AG04449 (cell line): Measurements from ENCODE around the gene THRA.

ENCODE experiments used
- CTCF ChIA-PET: fragments of 350-600 bp; formaldehyde crosslinking; extraction: SDS; loops from one replicate; lab custom pipeline; 2021; ENCODE audit warnings: antibody characterized with exemption; lab: Yijun Ruan, JAX
- POLR2A ChIA-PET: fragments of 400-600, 350-600 bp; formaldehyde crosslinking; extraction: SDS; loops from one replicate; lab custom pipeline; 2020; ENCODE audit warnings: antibody characterized with exemption, inconsistent platforms; lab: Yijun Ruan, JAX
- DNase-seq: peaks from one replicate; pipeline ENCODE4 v3.0.0-alpha.2; 2010; ENCODE audit warnings: low read depth, low spot score
- H3K4me3 ChIP-seq: 2 replicates; pipeline ENCODE4 v1.5.1; 2011; ENCODE audit warnings: low read depth, mild to moderate bottlenecking, control low read depth, low read length
- TF ChIP-seq, protein P1 (sequence below): IDR thresholded peaks from one replicate; pipeline ENCODE4 v1.5.1; 2011; ENCODE audit warnings: mild to moderate bottlenecking, moderate library complexity, low read length, control low read depth, inconsistent platforms; ENCODE audit not compliant: insufficient read depth; ENCODE audit errors: missing control alignments

Gene THRA

GRCh38 chr17:40062329-40063186 lies at the start of gene THRA:
Gene THRA, plus strand, starts transcription at chr17:40062965. Its CDS starts 11,524 bp downstream, at chr17:40074489.
- ChIA-PET POLR2A (interaction anchor here (0.9 kb wide), 1 partner anchor 76 kb away, joined by 3 read pairs; no protein-coding TSS in a partner anchor), CTCF (interaction anchor here (1.0 to 6.3 kb wide), 11 partner anchors 11 to 105 kb away, joined by 4 to 153 read pairs (median 12); no protein-coding TSS in a partner anchor)
- TF ChIP-seq, protein P1, sequence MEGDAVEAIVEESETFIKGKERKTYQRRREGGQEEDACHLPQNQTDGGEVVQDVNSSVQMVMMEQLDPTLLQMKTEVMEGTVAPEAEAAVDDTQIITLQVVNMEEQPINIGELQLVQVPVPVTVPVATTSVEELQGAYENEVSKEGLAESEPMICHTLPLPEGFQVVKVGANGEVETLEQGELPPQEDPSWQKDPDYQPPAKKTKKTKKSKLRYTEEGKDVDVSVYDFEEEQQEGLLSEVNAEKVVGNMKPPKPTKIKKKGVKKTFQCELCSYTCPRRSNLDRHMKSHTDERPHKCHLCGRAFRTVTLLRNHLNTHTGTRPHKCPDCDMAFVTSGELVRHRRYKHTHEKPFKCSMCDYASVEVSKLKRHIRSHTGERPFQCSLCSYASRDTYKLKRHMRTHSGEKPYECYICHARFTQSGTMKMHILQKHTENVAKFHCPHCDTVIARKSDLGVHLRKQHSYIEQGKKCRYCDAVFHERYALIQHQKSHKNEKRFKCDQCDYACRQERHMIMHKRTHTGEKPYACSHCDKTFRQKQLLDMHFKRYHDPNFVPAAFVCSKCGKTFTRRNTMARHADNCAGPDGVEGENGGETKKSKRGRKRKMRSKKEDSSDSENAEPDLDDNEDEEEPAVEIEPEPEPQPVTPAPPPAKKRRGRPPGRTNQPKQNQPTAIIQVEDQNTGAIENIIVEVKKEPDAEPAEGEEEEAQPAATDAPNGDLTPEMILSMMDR, result no peak
- peak within 1 kb of the TSS; percentile 90 for H3K4me3 ChIP-seq
- DNase-seq, result no peak

GRCh38 chr17:40014375-40014980 lies 48.3 kb upstream of the THRA start:
- TF ChIP-seq, protein P1, result no peak
- CTCF ChIA-PET, result interaction anchor here (0.6 to 12.8 kb wide), 32 partner anchors 7 to 289 kb away, joined by 3 to 325 read pairs (median 6); partner anchors contain the start of genes CDC6, NR1D1 and PSMD3
- POLR2A ChIA-PET, result no interaction called here
- no peak overlapping the region for H3K4me3 ChIP-seq
- no peak for DNase-seq

GRCh38 chr17:40015005-40015997 lies 47.5 kb upstream of the THRA start, which contains the start of gene CSF3:
Gene CSF3, plus strand, starts transcription at chr17:40015440. Its CDS starts 35 bp downstream, at chr17:40015475.
- CTCF ChIA-PET, result interaction anchor here (0.6 to 12.8 kb wide), 26 partner anchors 8 to 288 kb away, joined by 3 to 325 read pairs (median 6); partner anchors contain the start of gene PSMD3
- POLR2A ChIA-PET, result no interaction called here
- no peak within 1 kb of the TSS for H3K4me3 ChIP-seq
- TF ChIP-seq, protein P1, result no peak
- no peak for DNase-seq

DNA sequence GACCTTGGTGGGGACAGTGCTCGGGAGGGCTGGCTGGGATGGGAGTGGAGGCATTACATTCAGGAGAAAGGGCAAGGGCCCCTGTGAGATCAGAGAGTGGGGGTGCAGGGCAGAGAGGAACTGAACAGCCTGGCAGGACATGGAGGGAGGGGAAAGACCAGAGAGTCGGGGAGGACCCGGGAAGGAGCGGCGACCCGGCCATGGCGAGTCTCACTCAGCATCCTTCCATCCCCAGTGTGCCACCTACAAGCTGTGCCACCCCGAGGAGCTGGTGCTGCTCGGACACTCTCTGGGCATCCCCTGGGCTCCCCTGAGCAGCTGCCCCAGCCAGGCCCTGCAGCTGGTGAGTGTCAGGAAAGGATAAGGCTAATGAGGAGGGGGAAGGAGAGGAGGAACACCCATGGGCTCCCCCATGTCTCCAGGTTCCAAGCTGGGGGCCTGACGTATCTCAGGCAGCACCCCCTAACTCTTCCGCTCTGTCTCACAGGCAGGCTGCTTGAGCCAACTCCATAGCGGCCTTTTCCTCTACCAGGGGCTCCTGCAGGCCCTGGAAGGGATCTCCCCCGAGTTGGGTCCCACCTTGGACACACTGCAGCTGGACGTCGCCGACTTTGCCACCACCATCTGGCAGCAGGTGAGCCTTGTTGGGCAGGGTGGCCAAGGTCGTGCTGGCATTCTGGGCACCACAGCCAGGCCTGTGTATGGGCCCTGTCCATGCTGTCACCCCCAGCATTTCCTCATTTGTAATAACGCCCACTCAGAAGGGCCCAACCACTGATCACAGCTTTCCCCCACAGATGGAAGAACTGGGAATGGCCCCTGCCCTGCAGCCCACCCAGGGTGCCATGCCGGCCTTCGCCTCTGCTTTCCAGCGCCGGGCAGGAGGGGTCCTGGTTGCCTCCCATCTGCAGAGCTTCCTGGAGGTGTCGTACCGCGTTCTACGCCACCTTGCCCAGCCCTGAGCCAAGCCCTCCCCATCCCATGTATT lies 46.5 kb upstream of the THRA start:
- ChIA-PET CTCF (interaction anchor here (1.2 to 12.8 kb wide), 18 partner anchors 9 to 275 kb away, joined by 3 to 325 read pairs (median 6); no protein-coding TSS in a partner anchor), POLR2A (no interaction called here)
- TF ChIP-seq, protein P1, result no peak
- DNase-seq, result no peak
- H3K4me3 ChIP-seq, result no peak overlapping the region
